DND-41 (cell line): ENCODE measurements around the gene SPTLC1.

Experiments used
- ATAC-seq: fragments of 200-7000 bp; cut with Tn5 transposase; 3 replicates; pipeline ENCODE4 v1.9.1; 2021; ENCODE audit warnings: low read depth; ENCODE audit not compliant: insufficient read depth
- DNase-seq: peaks from one replicate; pipeline ENCODE4 v3.0.0-alpha.2; 2020
- H2AFZ ChIP-seq: 2 replicates; pipeline ENCODE4 v1.6.0; 2012; ENCODE audit warnings: low read depth, low read length
- H3K27ac ChIP-seq: 2 replicates; pipeline ENCODE4 v1.5.1; 2012; ENCODE audit warnings: low read length, inconsistent platforms
- H3K27me3 ChIP-seq: fragments of 200-600 bp; sonication (generic); 2 replicates; pipeline ENCODE4 v1.6.0; 2012; ENCODE audit warnings: low read length, mild to moderate bottlenecking, inconsistent platforms; ENCODE audit not compliant: insufficient read depth, poor library complexity
- H3K36me3 ChIP-seq: 2 replicates; pipeline ENCODE4 v1.5.1; 2012; ENCODE audit warnings: low read length, inconsistent platforms; ENCODE audit not compliant: insufficient read depth
- H3K4me1 ChIP-seq: 2 replicates; pipeline ENCODE4 v1.5.1; 2012; ENCODE audit warnings: mild to moderate bottlenecking, low read length; ENCODE audit not compliant: insufficient read depth
- H3K4me2 ChIP-seq: 2 replicates; pipeline ENCODE4 v1.6.0; 2012; ENCODE audit warnings: mild to moderate bottlenecking, moderate library complexity, low read length, inconsistent platforms; ENCODE audit not compliant: insufficient read depth
- H3K4me3 ChIP-seq, 2 experiments: fragments of 200-600 bp in 1 of 2; shearing (Covaris generic) in 1 of 2; 2 replicates each; pipeline ENCODE4 v1.5.1; 2012 to 2016; ENCODE audit warnings: inconsistent platforms in 2 of 2, low read length in 2 of 2, mild to moderate bottlenecking in 2 of 2, low read depth in 1 of 2, moderate library complexity in 1 of 2
- H3K79me2 ChIP-seq: 2 replicates; pipeline ENCODE4 v1.6.0; 2012; ENCODE audit warnings: low read length, inconsistent platforms; ENCODE audit not compliant: insufficient read depth
- H3K9ac ChIP-seq: 2 replicates; pipeline ENCODE4 v1.6.0; 2012; ENCODE audit warnings: low read depth, mild to moderate bottlenecking, inconsistent platforms, low read length, moderate library complexity
- H3K9me3 ChIP-seq: 2 replicates; pipeline ENCODE4 v1.5.1; 2012; ENCODE audit warnings: low read length, moderate library complexity, mild to moderate bottlenecking, inconsistent platforms; ENCODE audit not compliant: insufficient read depth, severe bottlenecking
- H4K20me1 ChIP-seq: 2 replicates; pipeline ENCODE4 v1.6.0; 2012; ENCODE audit warnings: low read length; ENCODE audit not compliant: insufficient read depth
- CTCF ChIP-seq: IDR thresholded peaks from 2 replicates; pipeline ENCODE4 v1.5.1; 2012; ENCODE audit warnings: borderline replicate concordance, low read length, moderate library complexity, mild to moderate bottlenecking; ENCODE audit not compliant: poor library complexity, severe bottlenecking; ENCODE audit errors: extremely low read depth
- EZH2 ChIP-seq: IDR thresholded peaks from 3 replicates; pipeline ENCODE4 v1.6.1; 2012; ENCODE audit warnings: borderline replicate concordance, low read depth, mild to moderate bottlenecking, moderate library complexity, low read length, inconsistent platforms; ENCODE audit not compliant: severe bottlenecking

Gene SPTLC1

DNA sequence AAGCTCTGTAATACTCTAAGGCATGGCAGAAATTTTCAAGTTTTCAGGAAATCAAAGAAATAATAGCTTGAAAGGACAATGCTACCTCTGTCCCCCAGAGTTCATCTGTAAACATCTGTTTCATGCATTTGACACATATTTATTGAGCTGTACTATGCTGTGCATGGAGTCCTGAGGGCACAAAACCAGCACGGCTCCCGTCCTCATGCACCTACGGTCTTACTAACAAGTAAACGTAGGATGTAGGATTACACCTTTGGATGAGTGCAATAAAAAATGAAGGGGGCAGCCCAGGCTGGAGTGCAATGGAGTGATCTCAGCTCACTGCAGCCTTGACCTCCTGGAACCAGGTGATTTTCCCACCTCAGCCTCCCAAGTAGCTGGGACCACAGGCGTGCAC lies 81.9 kb downstream of the SPTLC1 start:
- ATAC-seq = no peak
- Histone ChIP-seq H3K36me3 (peaks cover 54% of the 10 kb centered on the region), H3K9ac (no peak overlapping the region), H3K4me1 (no peaks in the 10 kb centered on the region), H2AFZ (no peak overlapping the region), H3K4me3 (no peak overlapping the region), H4K20me1 (no peaks in the 10 kb centered on the region), H3K9me3 (no peaks in the 10 kb centered on the region), H3K4me2 (no peak overlapping the region), H3K27ac (no peak overlapping the region), H3K27me3 (no peaks in the 10 kb centered on the region), H3K79me2 (no peaks in the 10 kb centered on the region)
- no peak for TF ChIP-seq CTCF
- no peak for TF ChIP-seq EZH2
- DNase-seq = no peak

GRCh38 chr9:92032891-92033290 lies 82.3 kb downstream of the SPTLC1 start:
- H3K9ac ChIP-seq = no peak overlapping the region
- ATAC-seq (no peak), DNase-seq (no peak)
- H3K36me3 ChIP-seq = peaks cover 51% of the 10 kb centered on the region
- no peak for TF ChIP-seq CTCF
- TF ChIP-seq EZH2 = no peak
- no peaks in the 10 kb centered on the region for H3K27me3 ChIP-seq
- no peak overlapping the region for H3K4me2 ChIP-seq
- H2AFZ ChIP-seq = no peak overlapping the region
- H3K79me2 ChIP-seq = no peaks in the 10 kb centered on the region
- no peak overlapping the region for H3K4me3 ChIP-seq
- H3K27ac ChIP-seq = no peak overlapping the region
- H3K9me3 ChIP-seq = no peaks in the 10 kb centered on the region
- H3K4me1 ChIP-seq = no peaks in the 10 kb centered on the region
- H4K20me1 ChIP-seq = no peaks in the 10 kb centered on the region

DNA sequence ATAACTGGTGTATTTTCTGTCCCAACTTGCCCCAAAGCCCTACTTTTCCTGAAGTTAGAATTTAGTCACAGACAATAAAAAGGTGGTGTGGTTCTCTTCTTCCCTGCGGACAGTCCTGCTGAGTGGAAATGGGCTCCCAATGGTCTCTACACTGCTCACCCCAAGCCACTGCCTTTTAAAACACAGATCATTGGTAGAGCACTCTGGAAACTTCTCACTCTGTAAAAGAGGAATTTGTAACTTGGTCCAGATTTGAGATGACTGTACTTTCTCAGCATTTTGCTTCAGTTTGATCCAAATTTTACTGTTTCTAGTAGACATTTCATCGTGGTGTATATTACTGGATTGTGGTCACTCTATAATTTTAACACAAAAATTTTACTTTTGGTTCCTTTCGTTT lies 84.8 kb downstream of the SPTLC1 start:
- Histone ChIP-seq H3K4me2 (no peak overlapping the region), H3K9ac (no peak overlapping the region), H3K4me1 (no peaks in the 10 kb centered on the region), H3K4me3 (no peak overlapping the region), H3K27me3 (no peaks in the 10 kb centered on the region), H3K36me3 (peaks cover 29% of the 10 kb centered on the region), H3K27ac (no peak overlapping the region), H3K79me2 (no peaks in the 10 kb centered on the region), H3K9me3 (no peaks in the 10 kb centered on the region), H2AFZ (no peak overlapping the region), H4K20me1 (no peaks in the 10 kb centered on the region)
- TF ChIP-seq CTCF = no peak
- no peak for TF ChIP-seq EZH2
- ATAC-seq (no peak), DNase-seq (no peak)

DNA sequence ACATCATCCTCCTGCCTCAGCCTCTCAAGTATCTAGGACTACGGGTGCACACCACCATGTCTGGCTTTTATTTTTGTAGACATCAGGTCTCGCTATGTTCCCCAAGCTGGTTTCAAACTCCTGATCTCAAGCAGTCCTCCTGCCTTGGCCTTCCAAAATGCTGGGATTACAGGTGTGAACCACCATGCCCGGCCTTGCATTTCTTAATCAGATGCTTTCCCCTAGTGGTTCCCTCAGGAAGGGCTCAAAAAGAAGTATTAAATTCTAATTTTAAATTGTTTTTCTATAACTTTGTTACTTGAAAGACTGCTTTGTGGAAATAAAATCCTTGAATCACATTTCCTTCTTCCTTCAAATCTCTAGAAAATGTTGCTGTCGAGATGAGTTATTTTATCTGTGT lies 85.7 kb downstream of the SPTLC1 start:
- ATAC-seq (no peak), DNase-seq (no peak)
- H3K27me3 ChIP-seq = no peaks in the 10 kb centered on the region
- H3K79me2 ChIP-seq = no peaks in the 10 kb centered on the region
- TF ChIP-seq EZH2 (no peak), CTCF (no peak)
- H2AFZ ChIP-seq = no peak overlapping the region
- H4K20me1 ChIP-seq = no peaks in the 10 kb centered on the region
- H3K4me1 ChIP-seq = no peaks in the 10 kb centered on the region
- H3K27ac ChIP-seq = no peak overlapping the region
- H3K4me2 ChIP-seq = no peak overlapping the region
- H3K9ac ChIP-seq = no peak overlapping the region
- H3K4me3 ChIP-seq = no peak overlapping the region
- no peaks in the 10 kb centered on the region for H3K9me3 ChIP-seq
- peaks cover 21% of the 10 kb centered on the region for H3K36me3 ChIP-seq
